GM18508 (cell line): ENCODE results near the gene KRT5.

Experiments
- ATAC-seq: cut with Tn5 transposase; IDR thresholded peaks from one replicate; pipeline ENCODE4 v1.9.1; 2021; ENCODE audit warnings: moderate number of reproducible peaks; ENCODE audit not compliant: insufficient read depth, unreplicated experiment

KRT5 gene

GRCh38 chr12:52539083-52539820 lies 19.1 kb upstream of the KRT5 start:
- no peak for ATAC-seq

DNA sequence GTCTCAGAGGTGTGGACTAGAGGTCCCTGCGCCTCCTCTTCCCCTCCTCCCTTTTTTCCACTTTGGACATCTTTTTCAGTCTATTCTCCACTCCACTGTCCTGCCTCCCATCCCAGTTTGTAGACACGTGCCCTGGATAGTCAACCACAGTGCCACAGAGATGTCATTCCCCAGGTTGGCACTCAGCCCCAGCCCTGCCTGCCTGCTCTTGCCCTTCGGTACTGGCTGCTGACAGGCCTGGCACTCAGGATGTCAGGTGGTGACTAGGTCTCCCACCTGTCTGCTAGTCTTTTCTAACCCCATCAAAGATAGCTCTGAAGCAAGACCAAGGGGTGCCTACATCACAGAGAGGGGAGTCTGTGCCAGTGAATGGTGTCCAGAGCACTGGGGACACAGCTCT lies 16.9 kb upstream of the KRT5 start:
- no peak for ATAC-seq

- no peak for ATAC-seq
Observed at GRCh38 chr12:52535574-52535973, 15.4 kb upstream of the KRT5 start.

GRCh38 chr12:52534482-52534881 lies 14.3 kb upstream of the KRT5 start:
- no peak for ATAC-seq

GRCh38 chr12:52533686-52534470 lies 13.7 kb upstream of the KRT5 start:
- ATAC-seq: no peak

DNA sequence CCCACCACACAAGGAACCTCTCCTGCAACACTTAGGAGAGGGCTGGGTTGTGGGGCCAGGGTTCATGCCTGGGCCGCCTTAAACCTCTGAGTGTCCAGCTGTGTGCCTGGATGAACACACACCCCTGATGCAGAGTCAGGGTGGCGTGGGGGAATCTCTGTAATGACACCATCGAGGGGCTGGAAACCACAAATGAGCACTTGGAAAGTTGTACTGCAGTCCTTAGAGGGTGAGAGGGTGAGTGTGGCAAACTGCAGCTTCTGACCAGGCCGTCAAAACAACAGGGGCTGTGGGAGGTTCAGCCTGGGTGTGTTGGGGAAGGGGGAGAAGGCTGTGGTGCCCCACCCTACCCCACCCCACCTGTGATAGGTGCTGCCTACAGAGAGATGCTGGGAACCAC lies 12.4 kb upstream of the KRT5 start:
- ATAC-seq: no peak

DNA sequence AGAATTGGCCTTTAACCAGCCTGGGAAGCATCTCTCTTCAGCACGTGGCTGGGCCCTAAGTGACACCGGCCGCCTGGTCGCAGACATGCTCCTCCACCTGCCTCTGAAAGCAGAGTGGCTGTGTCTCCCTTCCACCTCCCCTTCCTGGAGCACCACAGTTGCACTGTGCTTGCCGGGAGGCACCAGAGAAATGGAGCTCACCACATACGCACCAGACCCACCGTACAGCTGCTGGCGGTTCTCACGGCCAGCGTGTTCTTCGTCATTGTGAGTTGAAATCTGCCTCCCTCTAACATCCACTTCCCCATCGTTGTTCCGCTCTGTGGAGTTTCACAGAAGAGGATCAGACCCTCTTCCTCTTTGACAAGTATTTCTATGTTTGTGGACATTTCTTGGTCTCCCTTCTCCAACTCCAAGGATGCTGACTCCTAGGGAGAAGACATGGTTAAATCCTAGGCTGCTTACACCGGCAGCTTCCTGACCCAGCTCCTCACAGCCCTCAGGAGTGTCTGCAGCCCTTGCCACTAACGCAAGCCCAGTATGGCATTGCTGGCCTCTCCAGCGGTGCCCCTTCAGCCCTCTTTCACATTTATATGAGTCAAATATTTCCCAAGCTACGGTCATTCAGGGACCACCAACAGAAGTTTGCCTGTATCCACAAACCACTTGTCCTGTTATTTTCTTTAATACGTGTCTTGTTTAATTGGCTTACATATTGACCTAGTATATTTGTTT lies 11.5 kb upstream of the KRT5 start:
- ATAC-seq: no peak

GRCh38 chr12:52530905-52531304 lies 10.7 kb upstream of the KRT5 start:
- no peak for ATAC-seq

- no peak for ATAC-seq
Observed at GRCh38 chr12:52530366-52530765, 10.2 kb upstream of the KRT5 start.

- no peak for ATAC-seq
Observed at GRCh38 chr12:52529846-52530245, 9.7 kb upstream of the KRT5 start.

- no peak for ATAC-seq
Observed at GRCh38 chr12:52529417-52529816, 9.2 kb upstream of the KRT5 start.

- no peak for ATAC-seq
Observed at GRCh38 chr12:52528641-52529143, 8.5 kb upstream of the KRT5 start.

DNA sequence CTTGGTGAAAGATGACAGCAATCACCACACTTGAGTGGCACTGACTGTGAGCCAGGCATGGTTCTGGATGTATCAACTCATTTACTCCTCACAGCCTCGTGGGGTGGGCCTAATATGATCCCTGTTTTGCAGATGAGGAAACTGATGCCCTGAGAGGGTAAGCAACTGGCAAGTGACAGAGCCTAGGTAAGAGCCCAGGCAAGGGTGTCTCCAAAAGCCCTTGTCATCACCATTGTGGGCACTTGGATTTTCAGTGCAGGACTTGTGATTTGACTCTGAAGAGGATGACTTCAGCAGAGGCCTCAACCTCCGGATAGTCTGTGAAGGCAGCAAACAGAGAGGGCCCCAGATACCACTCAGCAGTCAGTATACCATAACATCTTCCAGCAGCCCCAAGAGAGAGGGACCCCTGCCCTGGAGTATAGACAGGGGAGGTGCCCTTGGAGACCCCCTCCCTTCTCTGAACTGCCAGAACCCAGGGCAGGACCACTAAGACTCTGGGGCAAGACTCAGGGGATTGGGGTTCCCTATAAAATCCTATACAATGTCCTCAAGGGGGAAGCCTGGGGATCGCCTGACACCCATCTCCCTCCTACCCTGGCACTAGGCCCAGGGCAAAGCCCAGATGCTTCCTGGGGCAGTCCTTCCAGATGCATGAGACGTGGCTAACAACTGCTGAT lies 7.1 kb upstream of the KRT5 start:
- no peak for ATAC-seq

DNA sequence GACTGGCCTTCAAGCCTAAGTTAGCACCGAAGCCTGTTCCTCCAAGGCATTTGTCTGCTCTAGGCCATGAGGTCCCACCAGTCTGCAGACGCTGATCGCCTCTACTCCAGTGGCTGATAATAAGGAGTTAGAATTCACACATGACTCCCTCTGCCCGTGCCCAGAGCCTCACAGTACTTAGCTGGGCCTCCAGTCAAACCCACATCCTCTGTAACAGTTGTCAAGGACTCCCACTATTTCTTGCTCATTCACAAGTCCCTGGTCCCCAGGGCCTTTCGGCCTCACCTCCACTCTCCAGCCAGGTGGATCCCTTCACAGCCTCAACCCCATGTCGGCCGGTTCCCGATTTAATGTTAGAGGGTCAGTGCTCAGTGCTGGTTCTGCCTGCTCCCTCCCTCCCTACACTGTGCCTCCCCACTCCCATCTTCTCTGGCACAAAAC lies 6.3 kb upstream of the KRT5 start:
- ATAC-seq: no peak

GRCh38 chr12:52525661-52526499 lies 5.7 kb upstream of the KRT5 start:
- no peak for ATAC-seq

DNA sequence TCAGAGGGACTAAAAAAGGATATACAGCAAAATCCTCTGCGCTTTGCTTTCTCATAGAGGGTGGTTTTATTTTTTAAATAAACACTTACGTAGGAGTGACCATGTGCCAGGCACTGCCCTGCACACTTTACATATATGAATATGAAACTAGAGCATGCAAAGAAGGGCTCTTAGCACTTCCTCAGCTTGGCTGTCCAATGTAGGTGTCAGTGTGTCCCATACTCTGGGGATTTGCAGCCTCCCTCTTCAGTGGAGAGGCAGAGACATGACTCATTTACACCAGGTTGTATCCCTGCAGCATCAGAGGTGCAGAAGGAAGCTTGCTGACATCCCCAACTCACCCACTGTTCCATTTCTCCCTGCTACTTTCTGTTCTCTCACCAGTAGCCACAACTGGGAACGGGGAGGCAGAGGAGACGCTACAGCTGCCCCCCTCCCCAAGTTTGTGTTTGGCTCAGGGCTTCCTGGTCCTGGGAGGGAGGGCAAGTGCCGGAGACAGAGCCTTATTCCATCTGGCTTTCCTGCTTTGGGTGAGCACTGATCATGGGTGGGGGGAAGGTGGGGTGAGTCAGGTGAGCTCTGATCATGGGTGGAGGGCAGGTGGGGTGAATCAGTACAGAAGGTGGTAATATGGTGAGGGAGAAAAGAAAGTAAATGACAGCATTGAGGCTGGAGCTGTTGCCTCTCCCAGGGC lies 4.9 kb upstream of the KRT5 start:
- no peak for ATAC-seq

- ATAC-seq: no peak
Observed at GRCh38 chr12:52524241-52524897, 4.2 kb upstream of the KRT5 start.

- no peak for ATAC-seq
Observed at GRCh38 chr12:52523824-52524223, 3.6 kb upstream of the KRT5 start.
